HepG2 (cell line): ENCODE measurements around the gene KXD1. TPM values are rescaled to one million over a fixed set of nuclear protein-coding genes. Genes with fewer than 3 reads are reported as not detected.
A peak's percentile ranks its signal among the peaks of the same experiment; 100 is the strongest.

Experiments used
- AHDC1 ChIP-seq: sonication (generic); formaldehyde crosslinking; IDR thresholded peaks from 2 replicates; pipeline ENCODE4 v1.5.1; 2020; ENCODE audit warnings: mild to moderate bottlenecking, missing genetic modification reagents, borderline replicate concordance
- ETV5 ChIP-seq: IDR thresholded peaks from 2 replicates; pipeline ENCODE4 v1.6.1; 2018; ENCODE audit warnings: missing biosample characterization, missing genetic modification reagents, inconsistent platforms, borderline replicate concordance
- MAFG ChIP-seq: sonication (generic); formaldehyde crosslinking; IDR thresholded peaks from 2 replicates; pipeline ENCODE4 v1.5.1; 2020; ENCODE audit warnings: mild to moderate bottlenecking, missing genetic modification reagents
- MTF1 ChIP-seq: sonication (generic); formaldehyde crosslinking; IDR thresholded peaks from 2 replicates; pipeline ENCODE4 v1.5.0; 2020; ENCODE audit warnings: missing genetic modification reagents
- POLR2AphosphoS5 ChIP-seq: IDR thresholded peaks from 2 replicates; pipeline ENCODE4 v1.6.1; 2012; ENCODE audit warnings: low read depth, low read length
- RARA ChIP-seq: IDR thresholded peaks from 2 replicates; pipeline ENCODE4 v1.6.1; 2016; ENCODE audit warnings: missing genetic modification reagents, missing compliant biosample characterization
- RFX5 ChIP-seq: IDR thresholded peaks from 2 replicates; pipeline ENCODE4 v1.6.1; 2011; ENCODE audit warnings: low read depth, low read length, improper control_type of control experiment
- TGIF2 ChIP-seq: IDR thresholded peaks from 2 replicates; pipeline ENCODE4 v1.6.1; 2016; ENCODE audit warnings: control low read depth, missing compliant biosample characterization
- ZBTB14 ChIP-seq: sonication (generic); formaldehyde crosslinking; IDR thresholded peaks from 2 replicates; pipeline ENCODE4 v1.4.0; 2020; ENCODE audit warnings: missing genetic modification reagents
- ZBTB3 ChIP-seq: sonication (generic); formaldehyde crosslinking; IDR thresholded peaks from 2 replicates; pipeline ENCODE4 v1.4.0; 2020; ENCODE audit warnings: low read depth, mild to moderate bottlenecking, moderate library complexity, missing genetic modification reagents, borderline replicate concordance
- ZBTB4 ChIP-seq: sonication (generic); formaldehyde crosslinking; IDR thresholded peaks from 2 replicates; pipeline ENCODE4 v1.4.0; 2020; ENCODE audit warnings: missing genetic modification reagents, mild to moderate bottlenecking, borderline replicate concordance
- ZFX ChIP-seq: sonication (generic); formaldehyde crosslinking; IDR thresholded peaks from 2 replicates; pipeline ENCODE4 v1.4.0; 2020; ENCODE audit warnings: mild to moderate bottlenecking, low read depth, missing genetic modification reagents, moderate library complexity
- ZMAT5 ChIP-seq: sonication (generic); formaldehyde crosslinking; IDR thresholded peaks from 2 replicates; pipeline ENCODE4 v1.5.0; 2020; ENCODE audit warnings: mild to moderate bottlenecking, low read depth, missing genetic modification reagents, borderline replicate concordance
- ZNF205 ChIP-seq: IDR thresholded peaks from 2 replicates; pipeline ENCODE4 v1.6.1; 2018; ENCODE audit warnings: missing biosample characterization, missing genetic modification reagents
- ZNF275 ChIP-seq: sonication (generic); formaldehyde crosslinking; IDR thresholded peaks from 2 replicates; pipeline ENCODE4 v1.8.0; 2022; ENCODE audit warnings: missing genetic modification reagents, mild to moderate bottlenecking, inconsistent platforms, borderline replicate concordance
- ZNF468 ChIP-seq: sonication (generic); formaldehyde crosslinking; IDR thresholded peaks from 2 replicates; pipeline ENCODE4 v1.8.0; 2022; ENCODE audit warnings: mild to moderate bottlenecking, moderate library complexity, missing genetic modification reagents
- ZNF777 ChIP-seq: sonication (generic); formaldehyde crosslinking; IDR thresholded peaks from 2 replicates; pipeline ENCODE4 v1.4.0; 2020; ENCODE audit warnings: missing genetic modification reagents
- polyA plus RNA-seq, 8 experiments: library from polyadenylated mRNA; depleted of rRNA in 3 of 8; stranded (reverse) in 7 of 8; unstranded in 1 of 8; fragments of >200 nt; fragmentation: Illumina TruSeq in 4 of 8; extraction: Trizol in 4 of 8; gene quantifications; 2 replicates each; pipeline versions ENCODE4 v1.2.1 to v1.2.3, GENCODE V29; 2011 to 2016; ENCODE audit warnings: low read depth in 4 of 8, missing spikeins in 1 of 8, mixed read lengths in 1 of 8; ENCODE audit not compliant: insufficient read depth in 1 of 8
- total RNA-seq, 5 experiments: library from RNA; depleted of rRNA; stranded (reverse); fragments of >200 nt; fragmentation: Illumina TruSeq; extraction: Trizol; gene quantifications; 2 replicates each; pipeline ENCODE4 v1.2.3, GENCODE V29; 2016; ENCODE audit warnings: low read depth in 1 of 5

KXD1 gene
- total and polyA plus RNA-seq, 2 of the 13 experiments (the other 11 are each of a cell fraction or from before 2014, with no cell fraction given): 44.6 to 143 TPM

GRCh38 chr19:18611327-18612050 lies 53.8 kb downstream of the KXD1 start (continued):
- TF ChIP-seq AHDC1 (no peak), RFX5 (no peak), ZBTB4 (CRISPR knock-in tag) (no peak), POLR2AphosphoS5 (no peak), ZMAT5 (CRISPR knock-in tag) (no peak), MAFG (CRISPR knock-in tag) (no peak), ZNF275 (CRISPR knock-in tag) (no peak), TGIF2 (CRISPR knock-in tag) (no peak), ZNF205 (CRISPR knock-in tag) (no peak), ZFX (CRISPR knock-in tag) (peak; percentile 27), MTF1 (no peak), ZNF777 (CRISPR knock-in tag) (peak; percentile 96), RARA (CRISPR knock-in tag) (peak; percentile 77), ZBTB14 (CRISPR knock-in tag) (no peak), ZBTB3 (no peak), ZNF468 (CRISPR knock-in tag) (no peak), ETV5 (CRISPR knock-in tag) (peak; percentile 23; the same call in 1 of the 2 replicates)
